ENCODE results near the gene STX16.

DNA sequence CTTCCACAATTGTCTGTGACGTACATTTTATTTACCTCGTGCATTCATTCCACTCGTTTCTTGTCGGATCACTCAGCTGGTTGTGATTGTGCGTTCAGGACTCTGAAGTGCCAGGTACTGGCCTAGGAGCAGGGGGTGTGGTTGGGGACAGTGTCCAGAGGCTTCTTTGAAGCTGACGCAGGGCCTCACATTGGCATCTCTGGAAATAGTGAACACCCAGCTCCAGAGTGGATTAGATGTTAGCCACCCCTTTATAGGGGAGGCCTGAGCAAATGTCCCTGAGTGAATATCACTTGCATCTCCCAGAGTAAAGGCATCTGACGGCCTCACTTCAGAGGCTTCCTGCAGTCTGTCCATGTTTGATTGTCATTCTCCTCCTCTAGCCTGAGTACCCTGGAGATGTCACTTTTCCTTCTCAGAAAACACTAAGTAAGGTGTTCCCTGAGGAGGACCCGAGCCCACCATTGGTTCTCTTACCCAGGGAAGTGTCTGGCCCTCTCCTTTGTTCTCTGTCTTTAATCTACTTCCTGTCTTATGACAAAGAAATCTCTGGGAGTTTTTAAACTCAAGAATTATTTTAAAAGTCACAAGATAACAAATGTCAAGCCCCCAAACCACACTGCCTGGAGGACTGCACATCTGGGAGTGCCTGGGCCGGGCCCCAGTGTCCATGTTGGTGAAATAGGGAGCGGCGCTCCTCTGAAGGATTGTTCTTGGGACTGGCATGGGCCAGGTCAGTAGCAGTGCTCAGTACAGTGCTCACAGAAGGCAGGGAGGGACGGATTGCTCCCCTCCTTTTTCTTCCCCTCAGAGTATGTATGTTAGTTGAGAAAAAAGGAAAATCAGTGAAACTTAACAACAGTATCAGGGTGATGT lies 10.8 kb downstream of the STX16 start:
- TF ChIP-seq, protein P1, sequence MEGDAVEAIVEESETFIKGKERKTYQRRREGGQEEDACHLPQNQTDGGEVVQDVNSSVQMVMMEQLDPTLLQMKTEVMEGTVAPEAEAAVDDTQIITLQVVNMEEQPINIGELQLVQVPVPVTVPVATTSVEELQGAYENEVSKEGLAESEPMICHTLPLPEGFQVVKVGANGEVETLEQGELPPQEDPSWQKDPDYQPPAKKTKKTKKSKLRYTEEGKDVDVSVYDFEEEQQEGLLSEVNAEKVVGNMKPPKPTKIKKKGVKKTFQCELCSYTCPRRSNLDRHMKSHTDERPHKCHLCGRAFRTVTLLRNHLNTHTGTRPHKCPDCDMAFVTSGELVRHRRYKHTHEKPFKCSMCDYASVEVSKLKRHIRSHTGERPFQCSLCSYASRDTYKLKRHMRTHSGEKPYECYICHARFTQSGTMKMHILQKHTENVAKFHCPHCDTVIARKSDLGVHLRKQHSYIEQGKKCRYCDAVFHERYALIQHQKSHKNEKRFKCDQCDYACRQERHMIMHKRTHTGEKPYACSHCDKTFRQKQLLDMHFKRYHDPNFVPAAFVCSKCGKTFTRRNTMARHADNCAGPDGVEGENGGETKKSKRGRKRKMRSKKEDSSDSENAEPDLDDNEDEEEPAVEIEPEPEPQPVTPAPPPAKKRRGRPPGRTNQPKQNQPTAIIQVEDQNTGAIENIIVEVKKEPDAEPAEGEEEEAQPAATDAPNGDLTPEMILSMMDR (IDR thresholded peaks at IDR 0.05) = no peak
- no peak for TF ChIP-seq POLR2A (IDR thresholded peaks at IDR 0.05)
